ENCODE data around the gene NTN4. TPM values are rescaled to one million over a fixed set of nuclear protein-coding genes. Genes with fewer than 3 reads are reported as not detected.
"Not testable (repeated sequence)": the region's sequence is repeated elsewhere in the genome, so short reads cannot be mapped to it uniquely, and the experiment has no call there.

The NTN4 gene
- total and polyA plus RNA-seq, 8 donors, result 14.6 to 63.9 (median 21.1) TPM

GRCh38 chr12:95690861-95691635, 99.5 kb downstream of the NTN4 start:
- ATAC-seq (no peak), FAIRE-seq (no peak), DNase-seq (no peak)
- peaks cover 0 to 9% (median 0%) of the 10 kb centered on the region in 3 donors for H3K4me1 ChIP-seq
- WGBS, 2 donors, result 72 to 74% methylated on average over 8 of the region's 8 CpGs
- TF ChIP-seq CTCF (IDR thresholded peaks at IDR 0.05), result no peak
- H3K4me3 ChIP-seq, result no peak overlapping the region
- H3K36me3 ChIP-seq, result no peaks in the 10 kb centered on the region
- intact Hi-C loops (cut with DNase I), result no loop called here
- no peak overlapping the region for H3K27ac ChIP-seq
- no peaks in the 10 kb centered on the region for H3K9me3 ChIP-seq
- H3K27me3 ChIP-seq, result no peaks in the 10 kb centered on the region

- intact Hi-C loops (cut with DNase I), result no loop called here
- ATAC-seq (no peak), DNase-seq (no peak), FAIRE-seq (no peak)
- Histone ChIP-seq H3K36me3 (peaks cover 0 to 8% (median 0%) of the 10 kb centered on the region in 3 donors), H3K4me1 (no peaks in the 10 kb centered on the region), H3K27me3 (no peaks in the 10 kb centered on the region), H3K27ac (no peak overlapping the region), H3K4me3 (no peak overlapping the region), H3K9me3 (no peaks in the 10 kb centered on the region)
- TF ChIP-seq CTCF (IDR thresholded peaks at IDR 0.05), result no peak
- WGBS, 2 donors, result 88 to 94% methylated on average over 2 of the region's 2 CpGs
Observed at GRCh38 chr12:95687937-95688336, 102.6 kb downstream of the NTN4 start.

GRCh38 chr12:95683418-95683817, 107.1 kb downstream of the NTN4 start:
- no peaks in the 10 kb centered on the region for H3K9me3 ChIP-seq
- 88 to 96% methylated on average over 10 of the region's 10 CpGs for whole genome bisulfite sequencing, 2 donors
- FAIRE-seq (no peak), DNase-seq (no peak), ATAC-seq (no peak)
- intact Hi-C loops (cut with DNase I), result no loop called here
- no peak overlapping the region for H3K27ac ChIP-seq
- no peaks in the 10 kb centered on the region for H3K27me3 ChIP-seq
- H3K4me1 ChIP-seq, result no peaks in the 10 kb centered on the region
- H3K36me3 ChIP-seq, result peaks cover 0 to 25% (median 3%) of the 10 kb centered on the region in 3 donors
- no peak overlapping the region for H3K4me3 ChIP-seq
- TF ChIP-seq CTCF (IDR thresholded peaks at IDR 0.05), result no peak

- Histone ChIP-seq H3K36me3 (peaks cover 0 to 25% (median 3%) of the 10 kb centered on the region in 3 donors), H3K9me3 (no peaks in the 10 kb centered on the region), H3K27ac (no peak overlapping the region), H3K4me1 (no peaks in the 10 kb centered on the region), H3K4me3 (no peak overlapping the region), H3K27me3 (no peaks in the 10 kb centered on the region)
- TF ChIP-seq CTCF (IDR thresholded peaks at IDR 0.05), result no peak
- no peak for DNase-seq
- no peak for FAIRE-seq
- ATAC-seq, result no peak
- intact Hi-C loops (cut with DNase I), result no loop called here
- WGBS, 2 donors, result 94 to 96% methylated on average over 4 of the region's 4 CpGs
Observed at GRCh38 chr12:95681210-95681765, 109.3 kb downstream of the NTN4 start.

- Histone ChIP-seq H3K9me3 (no peaks in the 10 kb centered on the region), H3K4me3 (no peak overlapping the region), H3K36me3 (peaks cover 0 to 24% (median 3%) of the 10 kb centered on the region in 3 donors), H3K27me3 (no peaks in the 10 kb centered on the region), H3K27ac (no peak overlapping the region), H3K4me1 (peaks cover 6 to 10% (median 8%) of the 10 kb centered on the region in 3 donors)
- DNase-seq (no peak), ATAC-seq (no peak), FAIRE-seq (no peak)
- WGBS, 2 donors, result 97 to 98% methylated on average over 1 of the region's 1 CpG
- intact Hi-C loops (cut with DNase I), result no loop called here
- TF ChIP-seq CTCF (IDR thresholded peaks at IDR 0.05), result no peak
Observed at GRCh38 chr12:95678684-95679083, 111.9 kb downstream of the NTN4 start.

- FAIRE-seq; H3K4me3 ChIP-seq; H3K9me3 ChIP-seq; intact Hi-C loops (cut with DNase I); H3K27me3 ChIP-seq; ATAC-seq; DNase-seq; H3K4me1 ChIP-seq; H3K27ac ChIP-seq: not testable (repeated sequence)
- H3K36me3 ChIP-seq, result peaks cover 0 to 22% (median 3%) of the 10 kb centered on the region in 3 donors
- WGBS, 2 donors, result 89 to 93% methylated on average over 3 of the region's 3 CpGs
Observed at GRCh38 chr12:95677782-95678181, 112.8 kb downstream of the NTN4 start.

Measured in pancreas (tissue), 10 donors.